ENCODE results near the gene ADGB.

Gene ADGB

DNA sequence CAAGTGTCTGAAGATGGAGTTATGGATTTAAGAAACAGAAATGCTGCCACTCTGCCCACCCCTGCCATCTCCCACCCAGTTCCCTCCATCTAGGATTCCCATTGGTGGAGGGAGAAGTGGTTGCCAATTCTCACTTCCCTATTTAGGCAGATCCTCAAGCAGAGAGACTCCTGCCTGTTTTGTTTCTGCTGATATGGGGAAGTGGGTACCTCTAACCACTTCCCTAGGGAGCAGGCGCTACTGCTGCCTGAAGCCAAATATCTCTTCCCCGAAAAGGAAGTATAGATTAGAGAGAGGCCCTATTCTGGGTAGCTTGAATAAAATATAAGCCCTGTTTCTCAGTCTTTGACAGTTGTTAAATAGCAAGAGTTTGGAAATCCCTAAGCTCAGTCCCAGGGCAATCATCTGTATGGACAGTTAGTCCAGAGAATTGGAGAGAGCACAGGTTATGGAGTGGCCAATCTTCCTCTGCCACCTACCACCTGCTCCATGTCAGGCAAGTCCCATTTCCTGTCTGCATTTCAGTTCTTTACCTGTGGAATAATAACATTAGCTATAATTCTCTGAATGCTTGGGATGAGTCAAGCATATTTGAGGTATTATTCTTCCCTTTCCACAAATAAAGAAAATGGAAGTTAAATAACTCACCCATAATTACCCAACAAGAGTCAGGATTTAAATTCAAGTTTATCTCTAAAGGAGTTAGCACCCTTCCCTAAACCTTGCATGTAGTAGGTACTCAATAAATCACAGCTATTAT lies 2.6 kb upstream of the ADGB start:
- Histone ChIP-seq H4K91ac (ENCODE audit: low read depth, low read length) (no peak overlapping the region), H3K18ac (ENCODE audit: low read length) (no peak overlapping the region), H3K9me3 (ENCODE audit: insufficient read depth, low read depth, low read length) (no peaks in the 10 kb centered on the region), H3K27ac (ENCODE audit: low read depth, low read length) (no peak overlapping the region), H3K79me2 (ENCODE audit: control insufficient read depth, insufficient read depth, low read length, poor library complexity) (no peaks in the 10 kb centered on the region), H4K8ac (ENCODE audit: low read depth, low read length) (no peak overlapping the region), H3K4me2 (ENCODE audit: low read length) (no peak overlapping the region), H3K9ac (ENCODE audit: low read length) (no peak overlapping the region), H2AK5ac (ENCODE audit: low read length) (no peak overlapping the region), H3K4ac (ENCODE audit: low read depth, low read length) (no peak overlapping the region), H2BK12ac (ENCODE audit: low read length) (no peak overlapping the region), H3K23ac (ENCODE audit: low read length) (no peak overlapping the region), H2AFZ (ENCODE audit: insufficient read depth, low read length, poor library complexity) (no peak overlapping the region), H3K4me1 (ENCODE audit: control insufficient read depth in 1 of 2, insufficient read depth in 2 of 2, low read length in 2 of 2) (peaks cover 0 to 5% of the 10 kb centered on the region in 2 experiments), H3K79me1 (ENCODE audit: low read length) (no peaks in the 10 kb centered on the region), H2BK5ac (ENCODE audit: low read depth, low read length, poor library complexity) (no peak overlapping the region), H3K36me3 (ENCODE audit: control insufficient read depth in 1 of 2, insufficient read depth in 2 of 2, low read length in 2 of 2) (no peaks in the 10 kb centered on the region), H3K14ac (ENCODE audit: low read length) (no peak overlapping the region), H4K12ac (ENCODE audit: low read depth, low read length) (no peak overlapping the region), H3K4me3 (ENCODE audit: low read depth, low read length) (no peak overlapping the region), H2BK120ac (ENCODE audit: insufficient read depth, low read length, poor library complexity) (no peak overlapping the region), H3K27me3 (ENCODE audit: insufficient read depth, low read length) (no peaks in the 10 kb centered on the region)
- no CpG with 5 or more reads among the region's 2 CpGs for WGBS (ENCODE audit: extremely low coverage, insufficient coverage, insufficient read length)
- peak in 1 of 2 donors; percentile 14 for DNase-seq

DNA sequence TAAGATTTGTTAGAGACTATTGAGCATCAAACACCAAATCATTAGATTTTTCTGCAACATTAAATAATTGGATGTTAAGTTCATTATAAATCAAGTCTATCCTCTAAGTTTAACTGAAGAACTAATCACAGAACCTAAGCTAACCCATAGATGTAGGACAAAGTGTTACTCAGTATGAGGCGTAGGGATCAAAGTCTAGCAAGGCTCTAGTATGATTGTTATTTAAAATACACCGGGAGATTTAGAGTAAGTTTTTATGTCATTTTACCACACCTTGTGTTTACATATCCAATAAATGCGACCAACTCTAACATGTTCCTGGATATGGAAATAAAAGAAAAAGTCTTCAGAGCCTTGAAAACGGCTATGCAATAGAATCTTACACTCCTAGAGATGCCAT lies 2.6 kb downstream of the ADGB start:
- Histone ChIP-seq H4K91ac (ENCODE audit: low read depth, low read length) (no peak overlapping the region), H3K18ac (ENCODE audit: low read length) (no peak overlapping the region), H3K27me3 (ENCODE audit: insufficient read depth, low read length) (no peaks in the 10 kb centered on the region), H2BK12ac (ENCODE audit: low read length) (no peak overlapping the region), H3K27ac (ENCODE audit: low read depth, low read length) (no peak overlapping the region), H4K8ac (ENCODE audit: low read depth, low read length) (no peak overlapping the region), H3K4me1 (ENCODE audit: control insufficient read depth in 1 of 2, insufficient read depth in 2 of 2, low read length in 2 of 2) (peaks cover 0 to 5% of the 10 kb centered on the region in 2 experiments), H3K36me3 (ENCODE audit: control insufficient read depth in 1 of 2, insufficient read depth in 2 of 2, low read length in 2 of 2) (no peaks in the 10 kb centered on the region), H2AK5ac (ENCODE audit: low read length) (no peak overlapping the region), H3K79me1 (ENCODE audit: low read length) (no peaks in the 10 kb centered on the region), H2BK120ac (ENCODE audit: insufficient read depth, low read length, poor library complexity) (no peak overlapping the region), H3K4ac (ENCODE audit: low read depth, low read length) (no peak overlapping the region), H4K12ac (ENCODE audit: low read depth, low read length) (no peak overlapping the region), H3K4me2 (ENCODE audit: low read length) (no peak overlapping the region), H2BK5ac (ENCODE audit: low read depth, low read length, poor library complexity) (no peak overlapping the region), H3K14ac (ENCODE audit: low read length) (no peak overlapping the region), H3K9me3 (ENCODE audit: insufficient read depth, low read depth, low read length) (no peaks in the 10 kb centered on the region), H3K9ac (ENCODE audit: low read length) (no peak overlapping the region), H3K79me2 (ENCODE audit: control insufficient read depth, insufficient read depth, low read length, poor library complexity) (no peaks in the 10 kb centered on the region), H3K23ac (ENCODE audit: low read length) (no peak overlapping the region), H3K4me3 (ENCODE audit: low read depth, low read length) (no peak overlapping the region), H2AFZ (ENCODE audit: insufficient read depth, low read length, poor library complexity) (no peak overlapping the region)
- DNase-seq: no peak
- whole genome bisulfite sequencing (ENCODE audit: extremely low coverage, insufficient coverage, insufficient read length): no CpG with 5 or more reads among the region's 4 CpGs

DNA sequence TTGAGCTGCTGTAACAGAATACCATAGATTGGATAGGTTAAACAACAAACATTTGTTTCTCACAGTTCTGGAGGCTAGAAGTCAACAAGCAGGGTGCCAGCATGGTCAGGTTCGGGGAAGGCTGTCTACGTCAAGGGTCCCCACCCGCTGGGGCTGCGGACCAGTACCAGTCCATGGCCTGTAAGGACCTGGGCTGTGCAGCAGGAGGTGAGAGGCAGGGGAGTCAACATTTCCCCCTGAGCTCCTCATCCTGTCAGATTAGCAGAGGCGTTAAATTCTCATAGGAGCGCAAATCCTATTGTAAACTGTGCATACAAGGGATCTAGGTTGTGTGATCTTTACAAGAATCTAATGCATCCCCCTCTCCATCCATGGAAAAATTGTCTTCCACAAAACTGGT lies 3.8 kb downstream of the ADGB start:
- Histone ChIP-seq H3K4ac (ENCODE audit: low read depth, low read length) (no peak overlapping the region), H3K79me2 (ENCODE audit: control insufficient read depth, insufficient read depth, low read length, poor library complexity) (no peaks in the 10 kb centered on the region), H2BK5ac (ENCODE audit: low read depth, low read length, poor library complexity) (no peak overlapping the region), H3K18ac (ENCODE audit: low read length) (no peak overlapping the region), H3K79me1 (ENCODE audit: low read length) (no peaks in the 10 kb centered on the region), H3K27ac (ENCODE audit: low read depth, low read length) (no peak overlapping the region), H3K14ac (ENCODE audit: low read length) (no peak overlapping the region), H3K4me3 (ENCODE audit: low read depth, low read length) (no peak overlapping the region), H3K27me3 (ENCODE audit: insufficient read depth, low read length) (no peaks in the 10 kb centered on the region), H3K4me1 (ENCODE audit: control insufficient read depth in 1 of 2, insufficient read depth in 2 of 2, low read length in 2 of 2) (peaks cover 0 to 5% of the 10 kb centered on the region in 2 experiments), H3K9me3 (ENCODE audit: insufficient read depth, low read depth, low read length) (no peaks in the 10 kb centered on the region), H3K23ac (ENCODE audit: low read length) (no peak overlapping the region), H2BK120ac (ENCODE audit: insufficient read depth, low read length, poor library complexity) (no peak overlapping the region), H4K91ac (ENCODE audit: low read depth, low read length) (no peak overlapping the region), H4K12ac (ENCODE audit: low read depth, low read length) (no peak overlapping the region), H2AK5ac (ENCODE audit: low read length) (no peak overlapping the region), H2AFZ (ENCODE audit: insufficient read depth, low read length, poor library complexity) (no peak overlapping the region), H3K4me2 (ENCODE audit: low read length) (no peak overlapping the region), H3K9ac (ENCODE audit: low read length) (no peak overlapping the region), H4K8ac (ENCODE audit: low read depth, low read length) (no peak overlapping the region), H3K36me3 (ENCODE audit: control insufficient read depth in 1 of 2, insufficient read depth in 2 of 2, low read length in 2 of 2) (no peaks in the 10 kb centered on the region), H2BK12ac (ENCODE audit: low read length) (no peak overlapping the region)
- WGBS (ENCODE audit: extremely low coverage, insufficient coverage, insufficient read length): no CpG with 5 or more reads among the region's 6 CpGs
- no peak for DNase-seq

DNA sequence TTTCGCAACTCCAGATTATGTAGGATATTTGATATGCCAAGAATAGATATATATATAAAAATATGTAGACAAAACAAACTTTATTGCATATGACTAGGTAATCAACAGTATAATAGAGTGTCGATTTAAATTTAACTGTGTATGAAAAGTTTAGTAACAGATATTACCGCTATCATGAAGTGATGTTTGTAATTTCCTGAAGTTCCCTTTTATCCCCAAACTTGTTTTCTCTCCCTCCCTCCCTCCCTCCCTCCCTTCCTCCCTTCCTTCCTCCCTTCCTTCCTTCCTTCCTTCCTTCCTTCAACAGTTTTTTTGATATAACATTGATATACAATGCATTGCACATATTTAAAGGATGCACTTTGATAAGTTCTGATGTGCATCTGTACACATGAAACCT lies 15.2 kb downstream of the ADGB start:
- no peak overlapping the region for H3K14ac ChIP-seq (ENCODE audit: low read length)
- no peak overlapping the region for H3K23ac ChIP-seq (ENCODE audit: low read length)
- no peak overlapping the region for H2AK5ac ChIP-seq (ENCODE audit: low read length)
- no peaks in the 10 kb centered on the region for H3K27me3 ChIP-seq (ENCODE audit: insufficient read depth, low read length)
- H3K4ac ChIP-seq (ENCODE audit: low read depth, low read length): no peak overlapping the region
- no peak overlapping the region for H3K9ac ChIP-seq (ENCODE audit: low read length)
- no peaks in the 10 kb centered on the region for H3K4me1 ChIP-seq (ENCODE audit: control insufficient read depth in 1 of 2, insufficient read depth in 2 of 2, low read length in 2 of 2)
- peaks cover 2% of the 10 kb centered on the region for H3K9me3 ChIP-seq (ENCODE audit: insufficient read depth, low read depth, low read length)
- no peak overlapping the region for H2AFZ ChIP-seq (ENCODE audit: insufficient read depth, low read length, poor library complexity)
- H4K91ac ChIP-seq (ENCODE audit: low read depth, low read length): no peak overlapping the region
- H3K36me3 ChIP-seq (ENCODE audit: control insufficient read depth in 1 of 2, insufficient read depth in 2 of 2, low read length in 2 of 2): no peaks in the 10 kb centered on the region
- no peak overlapping the region for H2BK5ac ChIP-seq (ENCODE audit: low read depth, low read length, poor library complexity)
- no peak overlapping the region for H4K12ac ChIP-seq (ENCODE audit: low read depth, low read length)
- H3K79me1 ChIP-seq (ENCODE audit: low read length): no peaks in the 10 kb centered on the region
- H3K18ac ChIP-seq (ENCODE audit: low read length): no peak overlapping the region
- no peak overlapping the region for H3K4me2 ChIP-seq (ENCODE audit: low read length)
- WGBS (ENCODE audit: extremely low coverage, insufficient coverage, insufficient read length): no CpG with 5 or more reads among the region's 3 CpGs
- DNase-seq: no peak
- no peak overlapping the region for H2BK12ac ChIP-seq (ENCODE audit: low read length)
- H3K79me2 ChIP-seq (ENCODE audit: control insufficient read depth, insufficient read depth, low read length, poor library complexity): no peaks in the 10 kb centered on the region
- H3K27ac ChIP-seq (ENCODE audit: low read depth, low read length): no peak overlapping the region
- H4K8ac ChIP-seq (ENCODE audit: low read depth, low read length): no peak overlapping the region
- H2BK120ac ChIP-seq (ENCODE audit: insufficient read depth, low read length, poor library complexity): no peak overlapping the region
- no peak overlapping the region for H3K4me3 ChIP-seq (ENCODE audit: low read depth, low read length)

All from trophoblast cell (in vitro differentiated cells and primary cell).